Thyroid gland (tissue), 4 donors: ENCODE results near the gene ATP2A1. TPM values are rescaled to one million over a fixed set of nuclear protein-coding genes. Genes with fewer than 3 reads are reported as not detected.

ENCODE experiments used
- DNase-seq, 2 donors: peaks; one replicate each; pipeline ENCODE4 v3.0.0-alpha.2; 2019
- H3K27ac ChIP-seq, 3 donors: fragments of 200-600 bp; sonication (generic); 1 replicate in 2 of 3; 2 replicates in 1 of 3; pipeline ENCODE4 v1.5.1; 2016 to 2019; ENCODE audit warnings: mild to moderate bottlenecking in 1 of 3, moderate library complexity in 1 of 3
- H3K27me3 ChIP-seq: fragments of 200-600 bp; sonication (generic); one replicate; pipeline ENCODE4 v1.5.1; 2019
- H3K36me3 ChIP-seq, 2 donors: fragments of 200-600 bp; sonication (generic); one replicate each; pipeline ENCODE4 v1.5.1; 2016 to 2019
- H3K4me1 ChIP-seq, 2 donors: fragments of 200-600 bp; sonication (generic); one replicate each; pipeline ENCODE4 v1.5.1; 2017 to 2019
- H3K4me3 ChIP-seq, 3 donors: fragments of 200-600 bp; sonication (generic); replicated peaks in 1 of 3; 1 replicate in 2 of 3; 2 replicates in 1 of 3; pipeline ENCODE4 v1.5.1; 2016; ENCODE audit warnings: mild to moderate bottlenecking in 1 of 3
- H3K9me3 ChIP-seq: fragments of 200-600 bp; sonication (generic); one replicate; pipeline ENCODE4 v1.5.1; 2017
- POLR2A ChIP-seq, 2 donors: fragments of 450-650 bp; IDR thresholded peaks; one replicate each; pipeline ENCODE4 v1.6.1; 2017; ENCODE audit warnings: antibody characterized with exemption in 2 of 2, mild to moderate bottlenecking in 2 of 2, moderate library complexity in 1 of 2
- WGBS, 2 donors: methylation state at CpG; one replicate each; pipeline ENCODE4 v1.1.5; 2017; 5-methylcytosine and 5-hydroxymethylcytosine counted together
- intact Hi-C: fragments of 100-400 bp; cut with DNase I; formaldehyde crosslinking; loops from one replicate; pipeline ENCODE4 v1.15.1; 2023
- total RNA-seq, 4 donors: library from RNA; depleted of rRNA; stranded (reverse); fragments of >200 nt; gene quantifications; one replicate each; pipeline ENCODE4 v1.2.3, GENCODE V29; 2016
- TF ChIP-seq, protein P1 (sequence below), 6 experiments: fragments of 200-600 bp in 3 of 6; fragments of 450-650 bp in 3 of 6; sonication (generic) in 3 of 6; IDR thresholded peaks; one replicate each; pipeline ENCODE4 v1.5.1; 2016 to 2019; ENCODE audit warnings: antibody characterized with exemption in 6 of 6, mild to moderate bottlenecking in 2 of 6, inconsistent platforms in 1 of 6, moderate library complexity in 1 of 6

The ATP2A1 gene
- total RNA-seq, 4 donors from 2014 or later: 0.27 to 2.7 (median 2.3) TPM; not detected in 1

DNA sequence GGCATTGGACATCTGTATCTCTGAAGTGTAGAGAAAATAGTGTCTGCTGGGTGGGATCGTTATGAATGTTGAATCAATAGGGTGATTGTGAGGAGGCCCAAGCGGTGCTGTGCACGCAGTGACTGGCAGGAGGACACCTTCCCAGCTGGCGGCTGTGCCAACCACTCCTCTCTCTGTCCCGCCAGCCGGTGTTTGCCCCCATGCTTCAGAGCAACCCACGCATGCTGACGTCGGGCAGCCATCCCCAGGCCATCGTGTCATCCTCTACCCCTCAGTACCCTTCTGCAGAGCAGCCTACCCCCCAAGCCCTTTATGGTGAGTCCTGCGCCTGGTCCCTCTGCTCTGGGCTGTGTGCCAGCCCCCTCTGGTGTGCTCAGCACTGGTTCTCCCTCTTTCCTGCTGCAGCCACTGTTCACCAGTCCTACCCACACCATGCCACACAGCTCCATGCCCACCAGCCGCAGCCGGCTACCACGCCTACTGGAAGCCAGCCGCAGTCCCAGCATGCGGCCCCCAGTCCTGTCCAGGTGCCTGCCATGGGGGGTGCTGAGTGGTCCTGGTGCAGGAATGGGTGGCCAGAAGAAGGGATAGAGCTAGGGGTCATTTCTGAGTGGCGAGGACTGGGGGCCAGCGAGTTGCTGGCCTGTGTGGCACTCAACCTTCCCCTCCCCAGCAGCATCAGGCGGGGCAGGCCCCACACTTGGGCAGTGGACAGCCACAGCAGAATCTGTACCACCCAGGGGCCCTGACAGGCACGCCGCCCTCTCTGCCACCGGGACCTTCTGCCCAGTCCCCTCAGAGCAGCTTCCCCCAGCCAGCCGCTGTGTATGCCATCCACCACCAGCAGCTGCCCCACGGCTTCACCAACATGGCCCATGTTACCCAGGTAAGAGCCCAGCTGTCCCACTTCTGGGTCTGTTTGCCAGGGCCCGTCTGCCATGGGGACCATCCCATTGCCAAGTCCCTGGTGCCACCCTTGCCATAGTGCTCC lies 43.1 kb upstream of the ATP2A1 start:
- Histone ChIP-seq H3K9me3 (no peaks in the 10 kb centered on the region), H3K27me3 (no peaks in the 10 kb centered on the region), H3K36me3 (peaks cover 72 to 79% of the 10 kb centered on the region in 2 donors), H3K4me3 (no peak overlapping the region), H3K4me1 (no peaks in the 10 kb centered on the region), H3K27ac (no peak overlapping the region)
- 96 to 98% methylated on average over 14 to 22 of the region's 25 CpGs for WGBS, 2 donors
- TF ChIP-seq, protein P1, sequence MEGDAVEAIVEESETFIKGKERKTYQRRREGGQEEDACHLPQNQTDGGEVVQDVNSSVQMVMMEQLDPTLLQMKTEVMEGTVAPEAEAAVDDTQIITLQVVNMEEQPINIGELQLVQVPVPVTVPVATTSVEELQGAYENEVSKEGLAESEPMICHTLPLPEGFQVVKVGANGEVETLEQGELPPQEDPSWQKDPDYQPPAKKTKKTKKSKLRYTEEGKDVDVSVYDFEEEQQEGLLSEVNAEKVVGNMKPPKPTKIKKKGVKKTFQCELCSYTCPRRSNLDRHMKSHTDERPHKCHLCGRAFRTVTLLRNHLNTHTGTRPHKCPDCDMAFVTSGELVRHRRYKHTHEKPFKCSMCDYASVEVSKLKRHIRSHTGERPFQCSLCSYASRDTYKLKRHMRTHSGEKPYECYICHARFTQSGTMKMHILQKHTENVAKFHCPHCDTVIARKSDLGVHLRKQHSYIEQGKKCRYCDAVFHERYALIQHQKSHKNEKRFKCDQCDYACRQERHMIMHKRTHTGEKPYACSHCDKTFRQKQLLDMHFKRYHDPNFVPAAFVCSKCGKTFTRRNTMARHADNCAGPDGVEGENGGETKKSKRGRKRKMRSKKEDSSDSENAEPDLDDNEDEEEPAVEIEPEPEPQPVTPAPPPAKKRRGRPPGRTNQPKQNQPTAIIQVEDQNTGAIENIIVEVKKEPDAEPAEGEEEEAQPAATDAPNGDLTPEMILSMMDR (IDR thresholded peaks at IDR 0.05): no peak
- TF ChIP-seq POLR2A (IDR thresholded peaks at IDR 0.05): no peak
- intact Hi-C loops: no loop called here
- no peak for DNase-seq

- intact Hi-C loops: no loop called here
- H3K27me3 ChIP-seq: no peaks in the 10 kb centered on the region
- DNase-seq: no peak
- no peak for TF ChIP-seq POLR2A (IDR thresholded peaks at IDR 0.05)
- TF ChIP-seq, protein P1 (IDR thresholded peaks at IDR 0.05): no peak
- H3K27ac ChIP-seq: no peak overlapping the region
- no peaks in the 10 kb centered on the region for H3K9me3 ChIP-seq
- H3K4me3 ChIP-seq: no peak overlapping the region
- peaks cover 63 to 70% of the 10 kb centered on the region in 2 donors for H3K36me3 ChIP-seq
- H3K4me1 ChIP-seq: no peaks in the 10 kb centered on the region
- 92 to 95% methylated on average over 15 to 23 of the region's 25 CpGs for WGBS, 2 donors
Measured at GRCh38 chr16:28835864-28836760, 42.2 kb upstream of the ATP2A1 start.

GRCh38 chr16:28836761-28837064 lies 41.6 kb upstream of the ATP2A1 start:
- TF ChIP-seq POLR2A (IDR thresholded peaks at IDR 0.05): no peak
- TF ChIP-seq, protein P1 (IDR thresholded peaks at IDR 0.05): no peak
- H3K27me3 ChIP-seq: no peaks in the 10 kb centered on the region
- WGBS, 2 donors: 86 to 88% methylated on average over 8 of the region's 8 CpGs
- no peaks in the 10 kb centered on the region for H3K4me1 ChIP-seq
- intact Hi-C loops: no loop called here
- H3K27ac ChIP-seq: no peak overlapping the region
- H3K36me3 ChIP-seq: peaks cover 57 to 64% of the 10 kb centered on the region in 2 donors
- no peak for DNase-seq
- H3K9me3 ChIP-seq: no peaks in the 10 kb centered on the region
- no peak overlapping the region for H3K4me3 ChIP-seq

DNA sequence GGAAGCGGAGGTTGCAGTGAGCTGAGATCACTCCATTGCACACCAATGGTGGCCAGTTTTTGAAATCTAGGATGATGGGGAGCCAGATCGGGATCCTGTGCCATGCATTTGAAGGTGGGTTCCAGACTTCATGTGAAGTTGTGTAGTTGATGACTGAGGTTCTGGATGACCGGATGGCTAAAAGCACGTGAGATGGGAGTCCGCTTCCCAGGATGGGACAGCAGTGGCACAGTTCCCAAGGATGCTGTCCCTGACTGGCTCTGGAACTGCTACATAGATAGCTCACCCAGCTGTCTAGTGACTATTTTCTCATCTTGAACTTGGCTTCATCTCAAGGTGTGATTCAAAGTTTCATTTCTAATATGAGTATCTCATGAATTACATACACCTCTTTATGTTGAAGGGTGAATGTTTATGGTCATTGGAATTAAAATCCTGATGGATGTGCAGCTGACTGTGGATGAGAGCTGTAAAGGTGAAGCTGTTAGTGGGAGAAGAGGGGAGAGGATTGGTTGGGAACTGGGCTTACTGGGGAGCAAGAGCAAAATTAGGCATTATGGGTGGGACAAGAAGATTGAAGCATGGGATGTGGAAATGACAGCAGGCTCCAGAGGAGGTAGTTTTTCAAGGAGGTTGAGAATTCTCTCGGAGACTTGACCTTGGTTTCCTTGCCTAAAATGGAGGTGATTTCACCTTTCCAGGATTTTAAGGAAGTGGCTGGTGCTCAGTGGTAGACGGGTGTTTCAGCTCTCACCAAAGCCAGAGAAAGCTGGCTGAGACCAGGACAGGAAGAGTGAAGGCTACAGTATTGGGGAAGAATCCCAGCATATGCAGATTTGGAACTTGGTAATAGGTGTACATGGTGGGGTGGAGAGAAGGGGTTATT lies 40.4 kb upstream of the ATP2A1 start:
- 94 to 97% methylated on average over 7 of the region's 7 CpGs for WGBS, 2 donors

GRCh38 chr16:28838558-28838918 lies 39.8 kb upstream of the ATP2A1 start:
- Histone ChIP-seq H3K36me3 (peaks cover 56 to 61% of the 10 kb centered on the region in 2 donors), H3K4me3 (no peak overlapping the region), H3K27ac (no peak overlapping the region), H3K4me1 (no peaks in the 10 kb centered on the region), H3K27me3 (no peaks in the 10 kb centered on the region), H3K9me3 (no peaks in the 10 kb centered on the region)
- 100% methylated on average over 1 of the region's 1 CpG for WGBS, 2 donors
- intact Hi-C loops: no loop called here
- DNase-seq: no peak
- TF ChIP-seq POLR2A (IDR thresholded peaks at IDR 0.05): no peak
- TF ChIP-seq, protein P1 (IDR thresholded peaks at IDR 0.05): no peak

More for the DNA sequence above, 40.4 kb upstream of the ATP2A1 start:
- intact Hi-C loops: no loop called here
- Histone ChIP-seq H3K9me3 (no peaks in the 10 kb centered on the region), H3K27ac (no peak overlapping the region), H3K4me1 (no peaks in the 10 kb centered on the region), H3K4me3 (no peak overlapping the region), H3K36me3 (peaks cover 56 to 61% of the 10 kb centered on the region in 2 donors), H3K27me3 (no peaks in the 10 kb centered on the region)
- DNase-seq: no peak
- no peak for TF ChIP-seq POLR2A (IDR thresholded peaks at IDR 0.05)
